HepG2 (cell line): ENCODE results near the gene CSRP3. TPM values are rescaled to one million over a fixed set of nuclear protein-coding genes. Genes with fewer than 3 reads are reported as not detected.
A peak's percentile ranks its signal among the peaks of the same experiment; 100 is the strongest.

Source experiments
- CCDC6 ChIP-seq: sonication (generic); formaldehyde crosslinking; IDR thresholded peaks from 2 replicates; pipeline ENCODE4 v1.8.1; 2022; ENCODE audit warnings: mild to moderate bottlenecking, missing genetic modification reagents, moderate library complexity
- EP300 ChIP-seq, 3 experiments: sonication (generic) in 1 of 3; formaldehyde crosslinking in 1 of 3; IDR thresholded peaks; 2 replicates each; pipeline versions ENCODE4 v1.5.1 to v1.6.1; 2011 to 2020; ENCODE audit warnings: low read depth in 2 of 3, low read length in 2 of 3, borderline replicate concordance in 1 of 3, improper control_type of control experiment in 1 of 3, mild to moderate bottlenecking in 1 of 3, missing genetic modification reagents in 1 of 3, moderate library complexity in 1 of 3
- FOXK2 ChIP-seq: fragments of 450-650 bp; IDR thresholded peaks from 2 replicates; pipeline ENCODE4 v1.6.1; 2016
- HNRNPK ChIP-seq: fragments of 200-400 bp; formaldehyde crosslinking; IDR thresholded peaks from 2 replicates; pipeline ENCODE4 v1.6.1; 2018; ENCODE audit warnings: low read length, low read depth, moderate library complexity, mild to moderate bottlenecking; ENCODE audit not compliant: poor library complexity, severe bottlenecking
- HOXA7 ChIP-seq: sonication (generic); formaldehyde crosslinking; IDR thresholded peaks from 2 replicates; pipeline ENCODE4 v1.8.1; 2022; ENCODE audit warnings: mild to moderate bottlenecking, missing genetic modification reagents, moderate library complexity
- KDM5A ChIP-seq: fragments of 200-600 bp; sonication (generic); IDR thresholded peaks from 2 replicates; pipeline ENCODE4 v1.7.0; 2018; ENCODE audit warnings: antibody characterized with exemption, mild to moderate bottlenecking, low read length, borderline replicate concordance
- MAZ ChIP-seq, 2 experiments: sonication (generic) in 1 of 2; formaldehyde crosslinking in 1 of 2; IDR thresholded peaks; 2 replicates each; pipeline versions ENCODE4 v1.5.0 to v1.6.1; 2012 to 2020; ENCODE audit warnings: low read depth in 2 of 2, mild to moderate bottlenecking in 2 of 2, borderline replicate concordance in 1 of 2, improper control_type of control experiment in 1 of 2, low read length in 1 of 2, missing genetic modification reagents in 1 of 2, moderate library complexity in 1 of 2
- NR2C2 ChIP-seq: sonication (generic); formaldehyde crosslinking; IDR thresholded peaks from 2 replicates; pipeline ENCODE4 v1.4.0; 2020; ENCODE audit warnings: missing genetic modification reagents, mild to moderate bottlenecking, moderate library complexity, borderline replicate concordance
- REST ChIP-seq, 2 experiments: IDR thresholded peaks; 2 replicates each; pipeline ENCODE4 v1.6.1; 2011 to 2012; ENCODE audit warnings: low read length in 2 of 2, borderline replicate concordance in 1 of 2, low read depth in 1 of 2, mild to moderate bottlenecking in 1 of 2, moderate library complexity in 1 of 2
- RFX1 ChIP-seq: fragments of 450-650 bp; IDR thresholded peaks from 2 replicates; pipeline ENCODE4 v1.6.1; 2017
- RORA ChIP-seq: sonication (generic); formaldehyde crosslinking; IDR thresholded peaks from 2 replicates; pipeline ENCODE4 v1.5.0; 2020; ENCODE audit warnings: mild to moderate bottlenecking, missing genetic modification reagents, moderate library complexity
- TARDBP ChIP-seq: sonication (generic); formaldehyde crosslinking; IDR thresholded peaks from 2 replicates; pipeline ENCODE4 v1.8.0; 2022; ENCODE audit warnings: mild to moderate bottlenecking, missing genetic modification reagents
- THAP11 ChIP-seq: IDR thresholded peaks from 2 replicates; pipeline ENCODE4 v1.6.1; 2016; ENCODE audit warnings: missing biosample characterization, missing genetic modification reagents
- YEATS4 ChIP-seq: sonication (generic); formaldehyde crosslinking; IDR thresholded peaks from 2 replicates; pipeline ENCODE4 v1.4.0; 2020; ENCODE audit warnings: missing genetic modification reagents, borderline replicate concordance
- ZBTB2 ChIP-seq: sonication (generic); formaldehyde crosslinking; IDR thresholded peaks from 2 replicates; pipeline ENCODE4 v1.8.0; 2022; ENCODE audit warnings: low read depth, missing genetic modification reagents
- ZFAT ChIP-seq: sonication (generic); formaldehyde crosslinking; conservative IDR thresholded peaks from 2 replicates; pipeline ENCODE4 v1.8.1; 2023; ENCODE audit warnings: missing genetic modification reagents, inconsistent platforms
- ZFP90 ChIP-seq: sonication (generic); formaldehyde crosslinking; IDR thresholded peaks from 2 replicates; pipeline ENCODE4 v1.8.0; 2022; ENCODE audit warnings: missing genetic modification reagents, mild to moderate bottlenecking, inconsistent platforms, borderline replicate concordance
- ZNF430 ChIP-seq: sonication (generic); formaldehyde crosslinking; IDR thresholded peaks from 2 replicates; pipeline ENCODE4 v1.9.0; 2021; ENCODE audit warnings: mild to moderate bottlenecking, missing genetic modification reagents
- ZNF512 ChIP-seq: sonication (generic); formaldehyde crosslinking; IDR thresholded peaks from 2 replicates; pipeline ENCODE4 v1.4.0; 2020; ENCODE audit warnings: mild to moderate bottlenecking, missing genetic modification reagents
- polyA plus RNA-seq, 8 experiments: library from polyadenylated mRNA; depleted of rRNA in 3 of 8; stranded (reverse) in 7 of 8; unstranded in 1 of 8; fragments of >200 nt; fragmentation: Illumina TruSeq in 4 of 8; extraction: Trizol in 4 of 8; gene quantifications; 2 replicates each; pipeline versions ENCODE4 v1.2.1 to v1.2.3, GENCODE V29; 2011 to 2016; ENCODE audit warnings: low read depth in 4 of 8, missing spikeins in 1 of 8, mixed read lengths in 1 of 8; ENCODE audit not compliant: insufficient read depth in 1 of 8
- total RNA-seq, 5 experiments: library from RNA; depleted of rRNA; stranded (reverse); fragments of >200 nt; fragmentation: Illumina TruSeq; extraction: Trizol; gene quantifications; 2 replicates each; pipeline ENCODE4 v1.2.3, GENCODE V29; 2016; ENCODE audit warnings: low read depth in 1 of 5

CSRP3 gene
- total and polyA plus RNA-seq, 2 of the 13 experiments (the other 11 are each of a cell fraction or from before 2014, with no cell fraction given): not detected

- TF ChIP-seq ZNF512 (CRISPR knock-in tag): no peak
- TF ChIP-seq ZFP90 (CRISPR knock-in tag): no peak
- 0 out of 2 replicates have a peak, but pooled peaks have one; percentile 33 for TF ChIP-seq YEATS4 (CRISPR knock-in tag)
- TF ChIP-seq HNRNPK: peak; percentile 66
- TF ChIP-seq ZBTB2 (CRISPR knock-in tag): no peak
- 0 out of 4 replicates have a peak, but pooled peaks of 1 of the 2 experiments have one; percentile 34 for TF ChIP-seq REST (IDR thresholded peaks at IDR 0.05; ENCODE audit: borderline replicate concordance in 1 of 2, low read depth in 1 of 2, low read length in 2 of 2)
- no peak for TF ChIP-seq NR2C2 (CRISPR knock-in tag)
- TF ChIP-seq HOXA7 (CRISPR knock-in tag): no peak
- TF ChIP-seq THAP11 (CRISPR knock-in tag): no peak
- TF ChIP-seq RFX1: peak; percentile 82
- no peak for TF ChIP-seq RORA (CRISPR knock-in tag)
- TF ChIP-seq CCDC6 (CRISPR knock-in tag): peak; percentile 64; the same call in 1 of the 2 replicates
- TF ChIP-seq TARDBP (CRISPR knock-in tag): 0 out of 2 replicates have a peak, but pooled peaks have one; percentile 59
- TF ChIP-seq FOXK2: no peak
- TF ChIP-seq MAZ (IDR thresholded peaks at IDR 0.05; ENCODE audit: borderline replicate concordance, low read depth, low read length): peak; percentile 57; the same call in 1 of the 2 replicates
- TF ChIP-seq MAZ (CRISPR knock-in tag; IDR thresholded peaks at IDR 0.05; ENCODE audit: low read depth): 0 out of 2 replicates have a peak, but pooled peaks have one; percentile 52
- TF ChIP-seq ZFAT: no peak
- TF ChIP-seq EP300 (IDR thresholded peaks at IDR 0.05; ENCODE audit: low read depth in 2 of 2, low read length in 2 of 2): 0 out of 4 replicates have a peak, but pooled peaks of 1 of the 2 experiments have one; percentile 15
- TF ChIP-seq EP300 (CRISPR knock-in tag; IDR thresholded peaks at IDR 0.05; ENCODE audit: borderline replicate concordance): no peak
- no peak for TF ChIP-seq KDM5A
- 0 out of 2 replicates have a peak, but pooled peaks have one; percentile 34 for TF ChIP-seq ZNF430 (CRISPR knock-in tag)
Measured at GRCh38 chr11:19240420-19241259, 38.9 kb upstream of the CSRP3 start, which contains the start of gene E2F8 (continued).
